CD4-positive, CD25-positive, alpha-beta regulatory T cell (primary cell): Measurements from ENCODE around the gene IER2. TPM values are rescaled to one million over a fixed set of nuclear protein-coding genes. Genes with fewer than 3 reads are reported as not detected.

Experiments
- ATAC-seq, 2 donors: fragments of 150-1000 bp; cut with Tn5 transposase; one replicate each; pipeline ENCODE4 v1.10.0; 2021; ENCODE audit warnings: low read depth in 2 of 2, moderate number of reproducible peaks in 2 of 2, moderate library complexity in 1 of 2
- DNase-seq, 3 donors: peaks; one replicate each; pipeline versions ENCODE4 v3.0.0 to v3.0.0-alpha.2; 2012 to 2022; ENCODE audit warnings: mixed read lengths in 1 of 3
- H3K27ac ChIP-seq: one replicate; pipeline ENCODE4 v1.7.0; 2013; ENCODE audit warnings: mild to moderate bottlenecking, low read length; ENCODE audit not compliant: insufficient read depth, poor library complexity, severe bottlenecking
- H3K27me3 ChIP-seq: one replicate; pipeline ENCODE4 v1.7.0; 2013; ENCODE audit warnings: low read length; ENCODE audit not compliant: control insufficient read depth, insufficient read depth
- H3K36me3 ChIP-seq: one replicate; pipeline ENCODE4 v1.7.0; 2013; ENCODE audit warnings: mild to moderate bottlenecking, low read length, moderate library complexity; ENCODE audit not compliant: control insufficient read depth, insufficient read depth
- H3K4me1 ChIP-seq: 2 replicates; pipeline ENCODE4 v1.7.0; 2013; ENCODE audit warnings: mild to moderate bottlenecking, low read length; ENCODE audit not compliant: insufficient read depth, control insufficient read depth, poor library complexity, severe bottlenecking
- H3K4me3 ChIP-seq: one replicate; pipeline ENCODE4 v1.7.0; 2013; ENCODE audit warnings: low read depth, mild to moderate bottlenecking, low read length, moderate library complexity
- H3K9me3 ChIP-seq, 2 experiments: 1 replicate in 1 of 2; 2 replicates in 1 of 2; pipeline ENCODE4 v1.7.0; 2013; ENCODE audit warnings: low read length in 2 of 2, mild to moderate bottlenecking in 1 of 2, moderate library complexity in 1 of 2; ENCODE audit not compliant: control insufficient read depth in 2 of 2
- H3K27ac Mint-ChIP-seq, 3 donors: one replicate each; pipeline ENCODE4 v1.8.0; 2020 to 2022; ENCODE audit warnings: mild to moderate bottlenecking in 3 of 3, mixed read lengths in 3 of 3, moderate library complexity in 2 of 3
- H3K27me3 Mint-ChIP-seq: one replicate; pipeline ENCODE4 v1.8.0; 2022; ENCODE audit warnings: mild to moderate bottlenecking, mixed read lengths
- H3K36me3 Mint-ChIP-seq: one replicate; pipeline ENCODE4 v1.8.0; 2020; ENCODE audit warnings: mixed read lengths
- H3K4me1 Mint-ChIP-seq, 4 donors: one replicate each; pipeline ENCODE4 v1.8.0; 2020 to 2022; ENCODE audit warnings: mixed read lengths in 4 of 4, mild to moderate bottlenecking in 1 of 4
- H3K4me3 Mint-ChIP-seq, 4 donors: one replicate each; pipeline ENCODE4 v1.8.0; 2020 to 2022; ENCODE audit warnings: mild to moderate bottlenecking in 4 of 4, mixed read lengths in 4 of 4, moderate library complexity in 3 of 4
- H3K9me3 Mint-ChIP-seq, 7 donors: one replicate each; pipeline ENCODE4 v1.8.0; 2020 to 2022; ENCODE audit warnings: mixed read lengths in 7 of 7, mild to moderate bottlenecking in 3 of 7, moderate library complexity in 2 of 7
- polyA plus RNA-seq, 4 donors: library from polyadenylated mRNA; unstranded; fragments of 300-500 nt; fragmentation: Illumina TruSeq; gene quantifications; one replicate each; pipeline ENCODE4 v1.2.3, GENCODE V29; 2021
- total RNA-seq: library from RNA; stranded (reverse); gene quantifications from one replicate; pipeline ENCODE4 v1.2.3, GENCODE V29; 2022

Gene IER2
- total and polyA plus RNA-seq, 5 donors from 2014 or later, result 144 to 478 (median 215) TPM

DNA sequence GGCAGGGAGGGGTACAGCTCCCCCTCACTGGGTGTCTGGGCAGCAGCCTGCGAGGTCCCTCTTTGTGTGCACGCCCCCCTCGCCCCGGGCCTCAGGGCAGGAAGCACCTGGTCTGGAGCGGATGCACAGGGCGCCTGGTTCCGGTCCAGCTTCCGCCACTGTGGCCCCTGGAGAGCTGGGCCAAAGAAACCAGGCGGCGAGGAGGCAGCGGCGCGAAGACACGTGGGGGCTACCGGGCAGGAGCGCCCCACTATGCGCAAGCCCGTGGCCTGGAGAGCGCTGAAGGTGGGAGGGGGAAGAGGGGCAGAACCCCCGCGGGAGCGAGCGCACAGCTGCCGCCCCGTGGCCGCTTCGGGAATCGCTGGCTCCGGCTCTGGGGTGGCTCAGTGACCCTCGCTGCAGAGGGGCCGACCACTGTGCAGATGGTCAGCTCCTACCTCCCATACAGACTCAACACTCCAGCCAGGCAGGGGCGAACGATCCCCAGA is 45.8 kb upstream of the IER2 start:
- DNase-seq, result peak; percentile 55 to 69 (median 57)

DNA sequence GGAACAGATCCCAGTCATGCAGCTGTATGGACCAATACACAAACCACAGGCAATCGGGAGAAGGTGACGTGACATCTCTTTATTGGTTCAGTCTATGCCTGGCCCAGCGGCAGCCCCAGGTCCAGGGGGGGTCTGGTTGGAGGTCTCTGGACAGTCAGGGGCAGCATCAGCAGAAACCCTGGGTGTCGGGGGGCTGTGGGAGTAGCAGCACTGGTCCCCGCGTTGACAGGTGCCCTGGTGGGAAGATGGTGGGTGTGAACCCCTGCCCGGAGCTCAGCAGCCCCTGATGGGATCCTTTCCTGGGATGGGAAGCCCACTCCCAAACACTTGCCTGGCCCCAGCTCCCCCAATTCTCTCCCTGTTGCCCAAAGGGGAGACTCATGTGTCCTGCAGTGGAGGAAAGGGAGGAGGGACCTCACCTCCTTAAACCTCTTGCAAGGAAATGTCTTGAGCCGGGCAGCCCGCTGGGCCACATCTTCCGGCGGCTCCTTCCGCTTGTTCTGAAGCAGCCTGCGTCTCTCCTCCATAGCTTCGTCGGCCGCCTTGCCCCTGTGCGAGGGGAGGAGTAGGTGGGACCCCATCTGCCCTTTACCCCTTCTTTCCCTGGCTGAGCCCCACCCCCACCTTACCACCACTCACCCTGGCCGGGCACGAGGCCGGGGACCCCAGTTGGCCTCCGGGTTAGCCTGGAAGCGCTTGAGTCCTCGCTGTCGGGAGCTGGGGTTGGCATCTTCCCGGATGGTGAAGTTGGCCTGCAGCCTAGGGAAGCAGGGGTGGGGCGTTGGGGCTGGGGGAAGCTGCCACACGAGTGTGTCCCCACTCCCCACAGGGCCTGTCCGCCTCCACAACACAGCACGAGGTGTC is 45.1 kb upstream of the IER2 start:
- ATAC-seq, result peak; percentile 19 to 38
- Mint-ChIP-seq H3K27me3 (no peaks in the 10 kb centered on the region), H3K4me1 (peaks cover 0 to 43% (median 16%) of the 10 kb centered on the region in 4 donors), H3K36me3 (peaks cover 4% of the 10 kb centered on the region), H3K9me3 (no peaks in the 10 kb centered on the region), H3K27ac (peak overlapping the region; percentile 83 to 97 (median 88)), H3K4me3 (peak overlapping the region; percentile 90 to 97 (median 92))
- peak overlapping the region; percentile 82 for H3K4me3 ChIP-seq
- H3K27ac ChIP-seq, result peak overlapping the region; percentile 72
- no peaks in the 10 kb centered on the region for H3K9me3 ChIP-seq
- DNase-seq, result peak in 2 of 3 donors; percentile 28 to 76
- H3K4me1 ChIP-seq, result peaks cover 58% of the 10 kb centered on the region
- H3K36me3 ChIP-seq, result peaks cover 4% of the 10 kb centered on the region
- no peaks in the 10 kb centered on the region for H3K27me3 ChIP-seq

More for the DNA sequence above, 45.8 kb upstream of the IER2 start:
- Histone ChIP-seq H3K27me3 (no peaks in the 10 kb centered on the region), H3K27ac (peak overlapping the region; percentile 72), H3K4me1 (peaks cover 65% of the 10 kb centered on the region), H3K9me3 (no peaks in the 10 kb centered on the region), H3K36me3 (no peaks in the 10 kb centered on the region), H3K4me3 (peak overlapping the region; percentile 82)
- Mint-ChIP-seq H3K27ac (peak overlapping the region; percentile 83 to 97 (median 88)), H3K9me3 (no peaks in the 10 kb centered on the region), H3K4me3 (peak overlapping the region; percentile 90 to 97 (median 92)), H3K36me3 (peaks cover 6% of the 10 kb centered on the region), H3K4me1 (peaks cover 0 to 49% (median 21%) of the 10 kb centered on the region in 4 donors), H3K27me3 (no peaks in the 10 kb centered on the region)
- peak; percentile 40 to 50 for ATAC-seq

DNA sequence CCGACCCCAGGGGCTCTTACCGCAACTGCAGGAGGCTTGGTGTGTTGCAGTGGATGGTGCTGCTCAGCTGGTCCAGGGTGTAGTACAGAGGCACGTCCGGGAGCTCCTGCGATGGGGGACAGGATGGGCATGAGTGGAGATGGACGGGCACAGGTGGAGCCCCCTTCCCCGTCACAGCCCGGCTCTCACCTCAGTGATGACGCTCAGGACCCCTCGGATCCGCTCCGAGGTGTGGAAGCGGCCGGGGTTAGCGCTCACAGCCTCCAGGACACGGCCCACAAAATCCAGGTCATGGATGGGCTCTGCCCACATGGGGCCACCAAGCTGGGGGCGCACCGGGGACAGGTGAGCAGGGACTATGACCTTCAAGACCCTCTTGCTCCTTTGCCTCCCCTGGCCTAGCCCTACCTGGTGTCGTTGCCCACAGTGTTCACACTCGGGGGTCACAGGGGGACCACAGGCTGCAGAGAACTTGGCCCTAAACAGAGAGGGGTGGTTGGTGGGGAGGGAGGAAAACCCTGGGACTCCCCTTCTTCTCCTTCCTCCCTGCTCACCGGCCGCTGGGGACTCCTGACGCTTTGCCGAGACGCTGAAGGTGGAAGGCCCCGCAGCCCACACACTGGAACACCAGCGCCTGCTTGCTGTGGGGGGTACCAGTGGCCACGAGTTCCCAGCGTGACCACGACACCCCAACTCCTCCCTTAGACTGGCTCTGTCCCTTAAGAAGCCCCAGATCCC is 40.7 kb upstream of the IER2 start:
- no peaks in the 10 kb centered on the region for H3K9me3 Mint-ChIP-seq
- no peak overlapping the region for H3K27ac ChIP-seq
- H3K27ac Mint-ChIP-seq, result no peak overlapping the region
- no peaks in the 10 kb centered on the region for H3K27me3 Mint-ChIP-seq
- no peak overlapping the region for H3K4me3 ChIP-seq
- peak overlapping the region in 1 of 4 donors; percentile 19 for H3K4me3 Mint-ChIP-seq
- H3K27me3 ChIP-seq, result no peaks in the 10 kb centered on the region
- peaks cover 0 to 10% (median 3%) of the 10 kb centered on the region in 4 donors for H3K4me1 Mint-ChIP-seq
- H3K36me3 ChIP-seq, result peaks cover 4% of the 10 kb centered on the region
- ATAC-seq (no peak), DNase-seq (no peak)
- H3K36me3 Mint-ChIP-seq, result no peaks in the 10 kb centered on the region
- no peaks in the 10 kb centered on the region for H3K9me3 ChIP-seq
- H3K4me1 ChIP-seq, result peaks cover 15% of the 10 kb centered on the region

DNA sequence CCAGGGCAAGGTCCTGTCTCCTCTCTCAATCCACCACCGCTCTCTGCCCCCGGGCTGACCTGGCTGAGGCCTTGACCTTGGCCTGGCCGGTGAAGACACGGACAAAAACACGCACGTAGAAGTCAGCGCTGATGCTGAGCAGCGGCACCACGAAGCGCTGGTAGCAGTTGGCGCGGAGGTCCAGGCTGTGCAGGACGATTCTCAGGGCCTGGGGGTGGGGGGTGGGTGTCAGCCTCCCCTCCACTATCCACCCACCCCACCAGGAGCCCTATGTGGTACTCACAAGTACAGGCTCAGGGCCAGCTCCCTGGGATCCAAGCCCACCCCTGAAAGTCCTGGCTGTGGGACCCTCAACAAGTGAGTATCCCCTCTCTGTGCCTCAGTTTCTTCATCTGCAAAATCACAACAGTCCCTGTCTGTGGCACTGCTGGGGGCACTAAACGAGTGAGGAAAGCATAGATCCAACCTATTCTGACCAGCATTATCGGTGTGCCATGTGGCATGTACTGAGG is 40.1 kb upstream of the IER2 start:
- H3K27me3 Mint-ChIP-seq, result no peaks in the 10 kb centered on the region
- peak overlapping the region in 1 of 3 donors; percentile 26 for H3K27ac Mint-ChIP-seq
- ATAC-seq (no peak), DNase-seq (no peak)
- peak overlapping the region in 1 of 4 donors; percentile 29 for H3K4me3 Mint-ChIP-seq
- H3K4me3 ChIP-seq, result no peak overlapping the region
- no peaks in the 10 kb centered on the region for H3K36me3 Mint-ChIP-seq
- H3K36me3 ChIP-seq, result peaks cover 4% of the 10 kb centered on the region
- H3K27me3 ChIP-seq, result no peaks in the 10 kb centered on the region
- peaks cover 9% of the 10 kb centered on the region for H3K4me1 ChIP-seq
- H3K4me1 Mint-ChIP-seq, result peaks cover 0 to 9% (median 0%) of the 10 kb centered on the region in 4 donors
- no peaks in the 10 kb centered on the region for H3K9me3 Mint-ChIP-seq
- H3K9me3 ChIP-seq, result no peaks in the 10 kb centered on the region
- no peak overlapping the region for H3K27ac ChIP-seq

DNA sequence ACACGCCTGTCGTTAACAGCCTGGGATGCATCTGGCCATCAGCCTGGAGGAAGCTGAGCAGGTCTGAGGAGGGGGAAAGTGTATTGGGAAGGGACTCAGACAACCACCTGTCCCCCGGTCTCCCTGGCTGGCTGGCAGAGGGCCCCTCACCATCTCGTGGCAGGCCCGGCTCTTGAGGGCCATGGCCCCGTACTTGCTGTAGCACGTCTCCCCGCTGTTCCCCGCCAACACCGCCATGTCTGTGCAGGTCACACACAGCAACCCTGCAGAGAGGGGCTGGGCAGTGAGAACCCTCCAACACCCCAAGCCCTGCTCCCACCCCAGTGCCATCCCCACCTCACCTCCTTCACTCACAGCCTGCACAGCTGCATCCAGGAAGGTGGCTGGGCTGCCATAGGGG is 37.7 kb upstream of the IER2 start:
- peaks cover 20% of the 10 kb centered on the region for H3K4me1 ChIP-seq
- H3K4me3 ChIP-seq, result no peak overlapping the region
- ATAC-seq (no peak), DNase-seq (no peak)
- Mint-ChIP-seq H3K4me1 (peaks cover under 1 to 26% (median 3%) of the 10 kb centered on the region in 4 donors), H3K27ac (no peak overlapping the region), H3K36me3 (no peaks in the 10 kb centered on the region), H3K4me3 (peak overlapping the region in 1 of 4 donors; percentile 2), H3K27me3 (no peaks in the 10 kb centered on the region), H3K9me3 (no peaks in the 10 kb centered on the region)
- no peak overlapping the region for H3K27ac ChIP-seq
- H3K36me3 ChIP-seq, result peaks cover 4% of the 10 kb centered on the region
- H3K9me3 ChIP-seq, result no peaks in the 10 kb centered on the region
- H3K27me3 ChIP-seq, result no peaks in the 10 kb centered on the region

DNA sequence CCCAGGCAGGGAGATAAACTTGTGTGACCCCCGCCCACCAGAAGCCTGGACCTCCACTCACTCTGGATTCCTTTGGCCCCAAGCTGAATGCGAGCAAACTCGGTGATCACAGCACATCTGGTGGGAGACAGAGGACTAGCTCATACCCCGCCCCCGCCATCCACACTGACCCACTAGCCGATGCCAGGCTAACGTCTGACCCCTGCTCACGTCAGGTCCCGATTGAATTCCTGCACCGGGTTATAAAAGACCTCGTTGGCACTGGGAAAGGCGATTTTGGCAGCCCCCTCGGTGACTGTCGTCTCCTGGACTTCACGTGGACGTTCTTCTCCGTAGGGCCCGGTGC is 34.3 kb upstream of the IER2 start:
- Mint-ChIP-seq H3K9me3 (no peaks in the 10 kb centered on the region), H3K27ac (peak overlapping the region; percentile 80 to 97 (median 87)), H3K4me3 (peak overlapping the region; percentile 94 to 97 (median 95)), H3K36me3 (no peaks in the 10 kb centered on the region), H3K4me1 (peaks cover 5 to 51% (median 14%) of the 10 kb centered on the region in 4 donors), H3K27me3 (no peaks in the 10 kb centered on the region)
- DNase-seq (no peak), ATAC-seq (no peak)
- no peaks in the 10 kb centered on the region for H3K36me3 ChIP-seq
- H3K4me3 ChIP-seq, result peak overlapping the region; percentile 99
- no peaks in the 10 kb centered on the region for H3K9me3 ChIP-seq
- H3K4me1 ChIP-seq, result peaks cover 42% of the 10 kb centered on the region
- H3K27me3 ChIP-seq, result no peaks in the 10 kb centered on the region
- H3K27ac ChIP-seq, result peak overlapping the region; percentile 69

DNA sequence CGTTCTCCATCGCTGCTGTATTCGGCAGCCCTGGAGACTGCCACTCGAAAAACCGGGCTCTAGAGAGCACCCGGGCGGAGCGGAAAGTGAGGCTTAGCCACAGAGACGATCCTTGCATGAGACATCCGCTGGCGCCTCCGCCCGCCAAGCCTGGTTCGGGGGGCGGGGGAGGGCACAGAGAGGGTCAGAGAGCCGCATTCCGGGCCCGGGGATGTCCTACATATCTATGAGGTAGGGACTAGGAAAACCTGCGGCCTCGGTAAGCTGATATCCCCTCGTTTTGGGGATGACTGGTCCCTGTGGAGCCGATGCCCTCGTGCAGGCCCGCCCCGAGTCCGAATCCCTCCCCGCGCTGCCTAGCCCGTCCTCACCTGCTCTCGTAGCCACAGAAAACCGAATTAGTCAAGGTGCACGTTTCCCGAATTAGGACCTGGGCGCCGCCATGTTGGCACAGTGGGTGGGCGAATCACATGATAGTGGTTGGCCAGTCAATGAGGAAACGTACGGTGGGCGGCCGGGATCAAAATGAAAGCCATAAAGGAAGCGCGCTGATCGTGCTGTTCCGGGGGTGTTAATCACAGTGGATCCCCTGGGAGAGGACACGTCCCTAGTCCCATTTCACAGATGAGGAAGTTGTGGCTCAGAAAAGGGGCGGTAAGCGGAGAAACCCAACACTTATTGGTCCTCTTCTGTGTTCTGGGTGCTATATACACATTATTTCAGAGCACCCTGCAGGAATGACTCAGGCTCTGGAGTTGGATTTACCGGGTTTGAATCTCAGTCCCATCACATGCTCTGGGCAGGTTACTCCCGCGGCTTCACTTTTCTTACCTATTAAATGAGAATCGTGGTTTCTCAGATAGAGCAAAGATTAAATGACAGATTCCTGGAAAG is 33.7 kb upstream of the IER2 start, which contains the start of gene TRMT1:
TRMT1 (minus strand) TSS at position 459 of the 894 bp plus-strand sequence; CDS start at position 118, 341 bp downstream.
- peak; percentile 83 to 94 (median 87) for DNase-seq
- peaks cover 4% of the 10 kb centered on the region for H3K36me3 ChIP-seq
- Mint-ChIP-seq H3K27ac (peak within 1 kb of the TSS; percentile 80 to 97 (median 87)), H3K27me3 (no peaks in the 10 kb centered on the region), H3K9me3 (no peaks in the 10 kb centered on the region), H3K36me3 (no peaks in the 10 kb centered on the region), H3K4me1 (peaks cover 5 to 58% (median 15%) of the 10 kb centered on the region in 4 donors), H3K4me3 (peak within 1 kb of the TSS; percentile 94 to 97 (median 95))
- H3K4me3 ChIP-seq, result peak within 1 kb of the TSS; percentile 99
- peak; percentile 59 to 64 for ATAC-seq
- H3K9me3 ChIP-seq, result no peaks in the 10 kb centered on the region
- H3K4me1 ChIP-seq, result peaks cover 42% of the 10 kb centered on the region
- H3K27ac ChIP-seq, result peak within 1 kb of the TSS; percentile 69
- H3K27me3 ChIP-seq, result no peaks in the 10 kb centered on the region
